Panc1 (cell line): ENCODE measurements around the gene SMC3.

Experiments used
- CTCF ChIP-seq: fragments of 450-650 bp; IDR thresholded peaks from 2 replicates; pipeline ENCODE4 v1.5.1; 2017; ENCODE audit warnings: mild to moderate bottlenecking
- REST ChIP-seq, 2 experiments: IDR thresholded peaks; 2 replicates each; pipeline ENCODE4 v1.6.1; 2011 to 2012; ENCODE audit warnings: low read depth in 2 of 2, control low read depth in 1 of 2, low read length in 1 of 2, mild to moderate bottlenecking in 1 of 2, moderate library complexity in 1 of 2; ENCODE audit not compliant: insufficient read depth in 1 of 2

DNA sequence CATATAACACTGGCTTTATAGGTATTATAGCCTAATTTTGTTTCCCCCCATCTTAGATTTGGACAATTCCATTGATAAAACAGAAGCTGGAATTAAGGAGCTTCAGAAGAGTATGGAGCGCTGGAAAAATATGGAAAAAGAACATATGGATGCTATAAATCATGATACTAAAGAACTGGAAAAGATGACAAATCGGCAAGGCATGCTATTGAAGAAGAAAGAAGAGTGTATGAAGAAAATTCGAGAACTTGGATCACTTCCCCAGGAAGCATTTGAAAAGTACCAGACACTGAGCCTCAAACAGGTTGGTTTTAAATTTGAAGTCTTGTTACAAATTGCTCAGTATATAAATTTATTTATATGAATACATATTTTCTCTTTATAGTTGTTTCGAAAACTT, 34.1 kb downstream of the SMC3 start:
- no peak for TF ChIP-seq CTCF
- no peak for TF ChIP-seq REST (IDR thresholded peaks at IDR 0.05; ENCODE audit: insufficient read depth in 1 of 2, low read depth in 2 of 2, low read length in 1 of 2)
